T-helper 2 cell treated with Interferon-gamma antibody and Interleukin-4, amounts not matched to agents 5 μg/mL and 100 μg/mL, for 36 hours (primary cell): ENCODE results near the gene SV2B.

ENCODE experiments used
- DNase-seq: peaks from one replicate; pipeline ENCODE4 v3.0.0; 2021; ENCODE audit warnings: low spot score
- H3K27ac Mint-ChIP-seq: one replicate; pipeline ENCODE4 v1.8.0; 2021; ENCODE audit warnings: mild to moderate bottlenecking, mixed read lengths
- H3K27me3 Mint-ChIP-seq: one replicate; pipeline ENCODE4 v1.8.0; 2021; ENCODE audit warnings: low read depth, mixed read lengths
- H3K36me3 Mint-ChIP-seq: one replicate; pipeline ENCODE4 v1.8.0; 2021; ENCODE audit warnings: low read depth, mixed read lengths
- H3K4me1 Mint-ChIP-seq: one replicate; pipeline ENCODE4 v1.8.0; 2021; ENCODE audit warnings: low read depth, mixed read lengths
- H3K4me3 Mint-ChIP-seq: one replicate; pipeline ENCODE4 v1.8.0; 2022; ENCODE audit warnings: mild to moderate bottlenecking, moderate library complexity, mixed read lengths
- H3K9me3 Mint-ChIP-seq: one replicate; pipeline ENCODE4 v1.8.0; 2021; ENCODE audit warnings: mixed read lengths

SV2B gene

DNA sequence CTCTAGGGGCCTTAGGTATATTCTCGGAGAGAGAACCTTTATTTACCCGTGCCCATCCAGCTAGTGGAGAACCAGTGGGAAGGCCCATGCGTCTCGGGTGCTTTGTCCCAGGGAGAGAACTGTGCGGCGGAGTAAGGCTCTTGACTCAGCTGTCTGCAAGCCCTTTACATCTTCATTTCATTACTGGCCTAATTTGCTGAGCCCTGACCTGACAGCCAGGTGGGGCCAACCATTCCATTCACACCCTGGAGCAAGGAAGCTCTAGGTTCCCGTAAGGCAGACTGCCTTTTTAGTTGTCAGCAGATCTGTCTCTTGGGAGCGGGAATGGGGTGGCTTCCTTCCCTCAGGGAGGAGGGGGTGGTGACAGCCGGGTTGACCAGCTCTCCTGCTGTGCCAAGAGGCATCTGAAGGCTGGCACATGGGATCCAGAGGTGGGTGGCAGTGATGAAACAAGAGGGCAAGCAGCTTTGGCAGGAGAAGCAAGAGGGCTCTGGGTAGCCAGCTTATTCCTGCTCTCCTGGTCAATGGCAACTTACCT, 36.4 kb downstream of the SV2B start:
- Mint-ChIP-seq H3K36me3 (no peaks in the 10 kb centered on the region), H3K9me3 (no peaks in the 10 kb centered on the region), H3K4me3 (no peak overlapping the region), H3K4me1 (no peaks in the 10 kb centered on the region), H3K27ac (no peak overlapping the region), H3K27me3 (peaks cover 3% of the 10 kb centered on the region)
- DNase-seq = no peak

GRCh38 chr15:91140601-91141000, 40.5 kb downstream of the SV2B start:
- Mint-ChIP-seq H3K27ac (no peak overlapping the region), H3K27me3 (peaks cover 6% of the 10 kb centered on the region)

DNA sequence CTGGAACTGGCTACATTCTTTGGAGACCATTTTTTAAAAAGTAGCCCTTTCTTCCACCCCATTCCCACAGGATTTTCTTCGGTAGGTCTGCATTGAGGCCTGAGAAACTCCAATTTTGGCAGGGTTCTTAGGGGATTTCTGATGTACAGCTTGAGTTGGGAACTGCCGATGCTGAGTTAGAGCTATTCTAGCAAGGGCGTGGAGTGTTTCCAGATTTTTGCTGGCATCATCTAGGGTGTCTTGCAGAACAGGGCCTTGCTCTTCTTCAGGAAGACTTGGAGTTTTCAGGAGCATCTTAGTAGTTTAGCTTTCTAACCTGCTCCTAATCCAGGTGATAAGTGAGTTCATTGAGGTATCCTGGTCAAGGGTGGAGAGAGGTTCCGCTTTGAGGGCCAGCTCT, 41.0 kb downstream of the SV2B start:
- Mint-ChIP-seq H3K27me3 (peaks cover 9% of the 10 kb centered on the region), H3K9me3 (no peaks in the 10 kb centered on the region), H3K4me1 (no peaks in the 10 kb centered on the region), H3K4me3 (no peak overlapping the region), H3K36me3 (no peaks in the 10 kb centered on the region), H3K27ac (no peak overlapping the region)
- no peak for DNase-seq

More at GRCh38 chr15:91140601-91141000, 40.5 kb downstream of the SV2B start:
- Mint-ChIP-seq H3K4me3 (no peak overlapping the region), H3K4me1 (no peaks in the 10 kb centered on the region), H3K9me3 (no peaks in the 10 kb centered on the region), H3K36me3 (no peaks in the 10 kb centered on the region)
- no peak for DNase-seq

DNA sequence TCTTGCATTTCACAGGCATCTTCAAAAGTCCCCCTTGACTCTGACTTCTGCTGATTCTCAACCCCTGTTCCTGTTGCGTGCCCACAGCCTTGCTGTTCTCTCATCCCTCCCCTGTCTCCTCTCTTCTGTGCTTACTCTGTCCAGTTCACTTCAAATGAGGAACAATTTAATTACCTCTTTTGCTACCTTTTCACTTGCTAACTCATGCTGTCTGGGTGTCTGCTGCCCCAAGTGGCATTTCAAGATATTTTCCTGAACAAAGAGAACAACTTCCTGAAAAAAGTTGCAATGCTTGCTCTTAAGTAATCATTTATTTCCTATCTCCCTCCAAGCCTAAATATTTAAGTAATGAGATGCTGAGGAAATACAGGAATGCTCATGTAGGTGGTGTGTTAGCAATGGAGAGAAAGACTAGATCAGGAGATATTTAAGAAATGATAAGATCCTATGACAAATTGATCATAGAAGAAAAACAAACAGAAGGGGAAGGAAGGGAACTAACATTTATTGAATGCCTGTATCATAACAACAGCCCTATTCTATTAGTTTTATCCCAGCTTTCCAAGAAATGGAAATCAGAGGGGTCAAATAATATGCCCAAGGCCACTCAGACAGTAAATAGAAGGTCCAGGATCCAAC, 42.2 kb downstream of the SV2B start:
- Mint-ChIP-seq H3K4me1 (no peaks in the 10 kb centered on the region), H3K27ac (no peak overlapping the region), H3K4me3 (no peak overlapping the region), H3K27me3 (peaks cover 10% of the 10 kb centered on the region), H3K36me3 (no peaks in the 10 kb centered on the region), H3K9me3 (no peaks in the 10 kb centered on the region)
- DNase-seq = no peak

- Mint-ChIP-seq H3K9me3 (no peaks in the 10 kb centered on the region), H3K27ac (no peak overlapping the region), H3K4me1 (no peaks in the 10 kb centered on the region), H3K27me3 (peaks cover 11% of the 10 kb centered on the region), H3K36me3 (no peaks in the 10 kb centered on the region), H3K4me3 (no peak overlapping the region)
- DNase-seq = no peak
Measured at GRCh38 chr15:91142946-91143345, 42.9 kb downstream of the SV2B start.

- H3K4me3 Mint-ChIP-seq = no peak overlapping the region
- H3K36me3 Mint-ChIP-seq = no peaks in the 10 kb centered on the region
- H3K27ac Mint-ChIP-seq = no peak overlapping the region
- H3K9me3 Mint-ChIP-seq = no peaks in the 10 kb centered on the region
- H3K4me1 Mint-ChIP-seq = no peaks in the 10 kb centered on the region
- no peak for DNase-seq
- H3K27me3 Mint-ChIP-seq = peaks cover 17% of the 10 kb centered on the region
Measured at GRCh38 chr15:91146728-91147127, 46.7 kb downstream of the SV2B start.

GRCh38 chr15:91148243-91148642, 48.2 kb downstream of the SV2B start:
- Mint-ChIP-seq H3K4me3 (no peak overlapping the region), H3K36me3 (no peaks in the 10 kb centered on the region), H3K4me1 (no peaks in the 10 kb centered on the region), H3K27me3 (peaks cover 14% of the 10 kb centered on the region), H3K9me3 (no peaks in the 10 kb centered on the region), H3K27ac (no peak overlapping the region)
- no peak for DNase-seq

DNA sequence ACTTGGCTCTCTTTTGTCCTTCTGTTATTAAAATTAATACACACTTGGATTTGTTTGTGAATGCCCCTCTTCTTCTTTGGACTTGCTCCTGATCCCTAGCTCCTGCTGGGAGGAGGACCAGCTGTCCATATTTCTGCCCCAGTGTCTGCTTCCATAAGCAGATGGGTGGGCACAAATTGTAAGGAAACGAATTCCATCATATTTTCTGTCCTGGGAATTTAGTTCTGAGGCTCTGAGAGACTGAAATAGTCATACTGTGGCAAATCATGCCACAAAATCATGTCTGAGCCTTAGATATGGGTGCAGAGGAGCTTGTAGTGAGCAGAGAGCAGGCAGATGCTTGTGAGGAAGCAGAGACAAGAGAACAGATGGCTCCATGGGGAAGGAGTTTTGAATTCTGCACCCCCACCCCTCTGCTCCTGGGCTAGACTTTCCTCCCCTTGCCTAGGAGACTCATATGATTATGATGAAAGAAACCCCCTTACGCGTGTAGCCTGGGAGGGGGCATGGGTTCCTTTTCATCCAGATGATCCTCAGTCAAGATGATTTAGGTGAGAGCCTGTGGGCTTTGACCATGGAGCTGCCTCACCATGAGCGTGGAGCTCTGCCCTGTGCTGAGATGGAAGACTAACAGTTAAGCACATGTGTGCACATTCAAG, 50.6 kb downstream of the SV2B start:
- H3K27me3 Mint-ChIP-seq = peaks cover 16% of the 10 kb centered on the region
- H3K4me1 Mint-ChIP-seq = no peaks in the 10 kb centered on the region
- no peak overlapping the region for H3K27ac Mint-ChIP-seq
- DNase-seq = no peak
- H3K9me3 Mint-ChIP-seq = no peaks in the 10 kb centered on the region
- H3K4me3 Mint-ChIP-seq = no peak overlapping the region
- H3K36me3 Mint-ChIP-seq = no peaks in the 10 kb centered on the region

- Mint-ChIP-seq H3K4me1 (no peaks in the 10 kb centered on the region), H3K9me3 (no peaks in the 10 kb centered on the region), H3K27me3 (peaks cover 13% of the 10 kb centered on the region), H3K27ac (no peak overlapping the region), H3K4me3 (no peak overlapping the region), H3K36me3 (no peaks in the 10 kb centered on the region)
- no peak for DNase-seq
Measured at GRCh38 chr15:91151781-91152563, 51.9 kb downstream of the SV2B start.

DNA sequence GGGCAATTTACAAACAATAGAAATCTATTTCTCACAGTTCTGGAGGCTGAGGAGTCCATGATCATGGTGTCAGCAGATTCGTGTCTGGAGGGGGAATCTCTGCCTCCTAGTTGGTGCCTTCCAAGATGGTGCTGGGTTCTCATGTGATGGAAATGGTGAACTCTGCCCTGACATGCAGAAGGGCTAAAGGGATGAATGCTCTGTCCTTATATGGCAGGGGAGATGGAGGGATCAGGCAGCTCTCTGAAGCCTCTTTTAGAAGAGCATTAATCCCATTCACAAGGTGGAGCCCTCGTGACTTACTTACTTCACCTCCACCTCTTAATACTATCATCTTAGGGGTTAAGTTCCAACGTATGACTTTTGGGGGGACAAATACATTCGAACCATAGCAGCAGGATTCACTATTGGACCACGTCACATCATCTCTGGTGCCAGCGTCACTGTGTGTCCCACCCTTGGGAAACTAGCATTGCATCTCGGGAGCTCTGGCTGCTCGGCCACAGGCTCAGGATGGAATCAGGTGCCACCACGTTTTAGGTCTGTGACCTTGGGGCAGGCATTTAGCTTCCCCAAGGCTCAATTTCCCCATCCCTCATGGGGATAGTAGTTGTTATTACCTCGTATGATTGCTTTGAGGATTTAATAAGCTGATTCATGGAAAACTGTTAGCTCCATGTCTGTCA, 53.0 kb downstream of the SV2B start:
- Mint-ChIP-seq H3K4me1 (no peaks in the 10 kb centered on the region), H3K27ac (no peak overlapping the region), H3K9me3 (no peaks in the 10 kb centered on the region), H3K27me3 (peaks cover 9% of the 10 kb centered on the region), H3K4me3 (no peak overlapping the region), H3K36me3 (no peaks in the 10 kb centered on the region)
- DNase-seq = no peak

DNA sequence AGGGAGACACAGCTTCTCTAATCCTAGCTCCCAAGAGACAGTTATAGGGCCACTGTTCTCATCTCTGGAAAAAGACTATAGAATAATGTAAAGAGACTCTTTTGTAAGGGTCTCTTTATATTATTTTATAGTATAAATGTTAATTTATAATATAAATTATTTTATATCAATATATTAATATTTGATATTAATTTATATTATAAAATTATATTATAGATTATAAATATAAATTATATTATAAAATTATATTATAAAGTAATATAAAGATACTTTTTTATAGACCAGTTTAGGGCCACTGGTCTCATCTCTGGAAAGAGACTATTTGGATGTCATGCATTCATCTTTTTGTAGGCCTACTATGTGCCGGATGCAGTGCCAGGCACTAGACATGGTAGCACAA, 53.9 kb downstream of the SV2B start:
- Mint-ChIP-seq H3K36me3 (no peaks in the 10 kb centered on the region), H3K27ac (no peak overlapping the region), H3K4me3 (no peak overlapping the region), H3K27me3 (peaks cover 9% of the 10 kb centered on the region), H3K4me1 (no peaks in the 10 kb centered on the region), H3K9me3 (no peaks in the 10 kb centered on the region)
- DNase-seq = no peak

DNA sequence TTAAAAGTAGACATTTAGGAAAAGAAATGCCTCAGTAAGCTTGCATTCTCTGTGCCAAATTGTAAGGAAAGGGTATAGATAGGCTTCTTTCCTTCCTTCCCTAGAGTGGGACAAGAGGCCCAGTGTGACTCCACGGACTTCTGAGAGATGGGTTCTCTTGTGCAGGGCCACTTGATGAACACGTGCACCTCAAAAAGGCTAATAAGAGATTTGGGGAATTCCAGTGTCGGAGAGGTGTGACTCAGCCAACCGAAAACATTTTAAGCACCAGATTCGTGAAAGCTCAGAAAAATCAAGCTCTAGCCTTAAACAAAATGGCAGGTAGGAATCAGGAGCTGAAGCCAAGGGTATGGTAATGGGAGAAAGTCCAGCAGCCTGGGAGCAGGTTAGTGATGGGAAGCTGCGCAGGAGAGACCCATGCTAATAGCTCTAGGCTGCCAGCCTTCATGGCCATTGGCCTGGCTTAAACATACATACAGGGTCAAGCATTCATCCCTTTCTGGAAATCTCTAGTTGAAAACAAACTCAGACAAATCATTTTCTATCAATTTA, 56.2 kb downstream of the SV2B start:
- H3K4me1 Mint-ChIP-seq = no peaks in the 10 kb centered on the region
- no peak overlapping the region for H3K27ac Mint-ChIP-seq
- H3K9me3 Mint-ChIP-seq = no peaks in the 10 kb centered on the region
- H3K36me3 Mint-ChIP-seq = no peaks in the 10 kb centered on the region
- DNase-seq = no peak
- H3K27me3 Mint-ChIP-seq = peaks cover 6% of the 10 kb centered on the region
- H3K4me3 Mint-ChIP-seq = no peak overlapping the region

GRCh38 chr15:91158415-91159394, 58.6 kb downstream of the SV2B start:
- Mint-ChIP-seq H3K9me3 (no peaks in the 10 kb centered on the region), H3K36me3 (no peaks in the 10 kb centered on the region), H3K4me1 (no peaks in the 10 kb centered on the region), H3K27ac (no peak overlapping the region), H3K4me3 (no peak overlapping the region), H3K27me3 (peaks cover 6% of the 10 kb centered on the region)
- DNase-seq = no peak
